ENCODE data around the gene FBXO46.

DNA sequence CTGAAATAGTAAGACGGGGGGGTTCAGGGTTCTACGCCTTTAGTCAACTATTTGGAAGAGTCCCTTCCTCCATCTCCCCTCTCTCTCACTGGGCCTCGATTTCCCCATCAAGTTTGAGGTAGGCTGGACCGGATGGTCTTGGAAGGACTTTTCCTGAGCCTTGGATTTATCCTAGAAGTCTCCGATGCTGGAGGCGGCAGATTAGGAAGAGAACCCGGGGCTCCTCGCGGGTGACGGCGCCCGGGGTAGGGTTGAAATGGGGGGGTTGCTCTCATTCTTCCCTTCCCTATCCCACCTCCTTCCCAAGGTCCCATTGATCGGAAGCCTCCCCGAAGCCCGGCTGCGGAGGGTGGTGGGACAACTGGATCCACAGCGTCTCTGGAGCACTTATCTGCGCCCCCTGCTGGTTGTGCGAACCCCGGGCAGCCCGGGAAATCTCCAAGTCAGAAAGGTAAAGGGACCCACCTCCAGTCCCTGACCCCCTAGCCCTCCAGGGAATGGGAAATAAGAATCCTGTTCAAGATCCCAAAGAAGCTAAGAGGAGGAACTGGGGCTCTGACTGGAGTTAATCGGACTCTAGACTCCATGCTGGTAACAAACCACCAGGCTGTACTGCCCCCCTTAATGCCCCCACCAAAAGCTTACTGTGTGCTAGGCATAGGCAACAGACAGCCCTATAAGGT, 37.4 kb downstream of the FBXO46 start:
- TF ChIP-seq, protein P1, sequence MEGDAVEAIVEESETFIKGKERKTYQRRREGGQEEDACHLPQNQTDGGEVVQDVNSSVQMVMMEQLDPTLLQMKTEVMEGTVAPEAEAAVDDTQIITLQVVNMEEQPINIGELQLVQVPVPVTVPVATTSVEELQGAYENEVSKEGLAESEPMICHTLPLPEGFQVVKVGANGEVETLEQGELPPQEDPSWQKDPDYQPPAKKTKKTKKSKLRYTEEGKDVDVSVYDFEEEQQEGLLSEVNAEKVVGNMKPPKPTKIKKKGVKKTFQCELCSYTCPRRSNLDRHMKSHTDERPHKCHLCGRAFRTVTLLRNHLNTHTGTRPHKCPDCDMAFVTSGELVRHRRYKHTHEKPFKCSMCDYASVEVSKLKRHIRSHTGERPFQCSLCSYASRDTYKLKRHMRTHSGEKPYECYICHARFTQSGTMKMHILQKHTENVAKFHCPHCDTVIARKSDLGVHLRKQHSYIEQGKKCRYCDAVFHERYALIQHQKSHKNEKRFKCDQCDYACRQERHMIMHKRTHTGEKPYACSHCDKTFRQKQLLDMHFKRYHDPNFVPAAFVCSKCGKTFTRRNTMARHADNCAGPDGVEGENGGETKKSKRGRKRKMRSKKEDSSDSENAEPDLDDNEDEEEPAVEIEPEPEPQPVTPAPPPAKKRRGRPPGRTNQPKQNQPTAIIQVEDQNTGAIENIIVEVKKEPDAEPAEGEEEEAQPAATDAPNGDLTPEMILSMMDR (conservative IDR thresholded peaks at IDR 0.05; ENCODE audit: low read length) = peak; percentile 99
- TF ChIP-seq EZH2phosphoT487 (IDR thresholded peaks at IDR 0.05; ENCODE audit: borderline replicate concordance, low read depth, low read length) = no peak
